H54 (cell line): Measurements from ENCODE around the gene SARS2.
"Not testable (repeated sequence)": the region's sequence is repeated elsewhere in the genome, so short reads cannot be mapped to it uniquely, and the experiment has no call there.

ENCODE experiments used
- DNase-seq: peaks from one replicate; pipeline ENCODE4 v3.0.0; 2011; ENCODE audit warnings: low spot score, mixed read lengths; ENCODE audit not compliant: insufficient read length
- FAIRE-seq: peaks from 3 replicates; lab custom pipeline; 2011; peaks lifted over from hg19 to GRCh38; lab: Jason Lieb, UNC
- POLR2A ChIP-seq: IDR thresholded peaks from 2 replicates; pipeline ENCODE4 v1.6.1; 2011; ENCODE audit warnings: low read depth, mild to moderate bottlenecking, low read length

SARS2 gene

GRCh38 chr19:38880076-38880881 is 50.3 kb downstream of the SARS2 start:
- DNase-seq (no peak), FAIRE-seq (no peak)
- TF ChIP-seq POLR2A: no peak

- FAIRE-seq (no peak), DNase-seq (no peak)
- TF ChIP-seq POLR2A: no peak
Measured at GRCh38 chr19:38879400-38879751, 51.2 kb downstream of the SARS2 start.

DNA sequence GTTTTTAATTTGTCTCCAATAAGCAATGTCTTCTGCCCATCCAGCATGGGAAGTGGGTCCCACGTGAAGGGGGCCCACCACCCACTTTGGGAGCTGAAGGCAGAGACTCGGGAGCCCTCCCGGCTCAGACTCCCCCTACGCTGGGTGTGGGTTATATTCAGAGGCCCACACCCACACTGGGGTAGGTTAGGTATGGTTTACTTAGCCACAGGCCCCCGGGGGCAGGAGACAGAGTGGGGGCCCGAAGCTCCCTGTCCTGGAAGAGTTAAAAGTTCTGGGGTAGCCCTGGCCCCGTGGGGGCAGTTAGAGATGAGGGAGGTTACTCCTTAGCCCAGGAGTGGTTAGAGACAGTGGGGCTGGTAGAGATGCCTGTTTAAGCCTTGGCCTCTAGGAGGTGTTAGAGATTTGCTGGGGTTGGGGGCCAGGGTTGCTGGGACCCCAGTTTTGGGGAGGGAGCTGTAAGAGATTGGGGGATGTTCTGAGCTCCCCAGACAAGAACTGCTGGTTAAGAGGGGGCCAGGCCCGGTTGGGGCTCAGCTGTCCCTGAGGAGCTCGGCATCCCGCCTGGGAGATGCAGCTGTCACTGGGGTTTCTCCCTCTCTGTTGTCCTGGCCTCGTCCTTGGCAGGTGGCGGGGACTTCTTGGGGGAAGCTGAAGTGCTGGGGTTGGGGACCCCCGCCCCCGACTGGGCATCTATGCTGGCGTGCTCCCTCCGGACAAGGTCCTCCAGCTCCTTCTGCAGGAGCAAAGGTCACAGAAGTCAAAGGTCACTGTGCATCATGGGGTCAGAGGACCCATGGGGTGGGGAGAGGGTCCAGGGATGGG is 51.8 kb downstream of the SARS2 start:
- DNase-seq: no peak
- no peak for TF ChIP-seq POLR2A
- no peak for FAIRE-seq

GRCh38 chr19:38877781-38878574 is 52.6 kb downstream of the SARS2 start, which contains the start of gene RINL:
RINL (minus strand) TSS chr19:38878275; CDS start chr19:38876742, 1,533 bp downstream.
- DNase-seq (no peak), FAIRE-seq (no peak)
- no peak for TF ChIP-seq POLR2A

GRCh38 chr19:38875656-38876395 is 54.7 kb downstream of the SARS2 start:
- no peak for FAIRE-seq
- no peak for DNase-seq

GRCh38 chr19:38873400-38873799 is 57.2 kb downstream of the SARS2 start:
- FAIRE-seq, DNase-seq: not testable (repeated sequence)

More at GRCh38 chr19:38875656-38876395, 54.7 kb downstream of the SARS2 start:
- no peak for TF ChIP-seq POLR2A

- DNase-seq: no peak
- FAIRE-seq: no peak
- no peak for TF ChIP-seq POLR2A
Measured at GRCh38 chr19:38870612-38871011, 60.0 kb downstream of the SARS2 start.

DNA sequence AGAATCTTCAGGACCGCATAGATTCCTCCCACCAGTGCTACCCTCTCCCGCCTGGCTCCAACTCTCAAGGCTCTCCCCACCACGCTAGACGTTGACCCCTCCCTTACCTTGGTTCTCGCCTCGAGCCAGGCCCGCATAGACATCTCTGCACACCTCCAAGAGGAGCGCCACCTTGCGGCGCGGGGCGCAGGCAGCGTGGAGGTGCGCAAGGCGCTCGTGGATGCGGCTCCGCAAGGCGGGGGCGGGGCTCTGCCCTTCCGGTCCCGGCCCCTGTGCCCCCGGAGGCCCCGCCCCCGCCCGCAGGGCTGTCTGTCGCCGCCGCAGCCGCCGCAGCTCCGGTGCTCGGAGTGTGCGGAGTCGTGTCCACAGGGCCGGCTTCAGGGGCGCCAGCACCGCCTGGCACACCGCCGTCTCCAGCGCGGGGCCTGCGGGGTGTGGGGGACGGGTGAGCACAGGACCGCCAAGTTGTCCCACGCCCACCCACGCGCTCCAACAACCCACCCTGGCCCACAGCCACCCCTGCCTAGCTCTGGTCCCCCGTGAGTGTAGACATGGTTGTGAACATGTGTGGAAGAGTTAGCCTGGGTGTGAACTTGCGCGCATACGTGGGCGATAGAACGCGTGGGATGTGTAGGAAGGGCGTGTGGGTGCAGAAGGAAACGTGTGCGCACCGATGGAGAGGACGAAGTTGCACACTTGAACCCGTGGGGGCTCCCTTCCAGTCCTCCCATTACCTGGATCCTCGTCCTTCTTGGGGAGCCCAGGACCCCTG is 60.5 kb downstream of the SARS2 start:
- no peak for TF ChIP-seq POLR2A
- DNase-seq (no peak), FAIRE-seq (no peak)

DNA sequence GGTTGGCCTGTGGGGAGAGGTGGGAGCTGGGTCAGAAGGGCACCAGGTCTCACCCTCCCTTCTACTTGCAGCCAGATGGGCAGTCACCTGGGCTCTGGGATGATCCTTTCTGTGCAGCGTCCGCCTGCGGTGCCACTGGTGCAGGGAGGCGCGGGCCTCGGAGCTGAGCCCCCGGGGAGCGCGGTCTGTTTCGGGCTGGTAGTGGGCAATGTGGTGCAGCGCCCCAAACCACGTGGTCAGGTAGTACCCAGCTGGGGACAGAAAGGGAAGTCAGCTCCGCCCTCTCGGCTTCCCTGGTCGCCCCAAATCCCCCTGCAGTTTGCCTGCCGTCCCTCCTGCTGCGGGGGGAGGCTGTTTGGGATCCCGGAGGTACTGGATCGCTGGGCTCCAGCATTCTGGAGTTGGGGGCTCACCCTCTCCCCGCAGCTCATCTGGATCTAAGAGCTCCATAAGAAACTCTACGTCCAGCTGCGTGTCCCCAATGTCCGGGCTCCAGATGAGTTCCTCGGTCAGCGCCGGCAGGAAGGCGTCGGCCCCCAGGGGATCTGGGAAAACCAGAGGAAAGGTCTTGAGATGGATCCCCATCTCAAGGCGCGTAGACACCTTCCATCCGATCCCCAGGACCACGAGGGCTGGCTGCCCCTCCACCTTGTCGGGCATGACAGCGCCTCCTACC is 61.3 kb downstream of the SARS2 start:
- TF ChIP-seq POLR2A: no peak
- no peak for DNase-seq
- FAIRE-seq: no peak

DNA sequence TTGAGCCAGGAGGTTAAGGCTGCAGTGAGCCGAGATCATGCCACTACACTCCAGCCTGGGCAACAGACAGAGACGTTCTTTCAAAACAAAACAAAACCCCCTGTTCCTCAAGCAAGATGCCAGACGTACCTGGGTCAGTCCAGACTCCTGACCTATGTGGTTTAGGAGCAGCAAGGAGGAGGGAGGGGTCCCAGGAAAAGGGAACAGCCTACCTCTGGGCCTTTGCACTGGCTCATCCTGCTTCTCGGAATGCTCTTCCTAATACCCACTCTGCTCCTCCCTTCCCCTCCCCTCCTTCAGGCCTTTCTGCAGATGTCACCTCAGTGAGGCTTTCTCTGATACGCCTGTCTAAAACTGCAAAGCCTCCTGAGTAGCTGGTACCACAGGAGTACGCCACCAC is 62.0 kb downstream of the SARS2 start:
- DNase-seq (no peak), FAIRE-seq (no peak)
- TF ChIP-seq POLR2A: no peak

DNA sequence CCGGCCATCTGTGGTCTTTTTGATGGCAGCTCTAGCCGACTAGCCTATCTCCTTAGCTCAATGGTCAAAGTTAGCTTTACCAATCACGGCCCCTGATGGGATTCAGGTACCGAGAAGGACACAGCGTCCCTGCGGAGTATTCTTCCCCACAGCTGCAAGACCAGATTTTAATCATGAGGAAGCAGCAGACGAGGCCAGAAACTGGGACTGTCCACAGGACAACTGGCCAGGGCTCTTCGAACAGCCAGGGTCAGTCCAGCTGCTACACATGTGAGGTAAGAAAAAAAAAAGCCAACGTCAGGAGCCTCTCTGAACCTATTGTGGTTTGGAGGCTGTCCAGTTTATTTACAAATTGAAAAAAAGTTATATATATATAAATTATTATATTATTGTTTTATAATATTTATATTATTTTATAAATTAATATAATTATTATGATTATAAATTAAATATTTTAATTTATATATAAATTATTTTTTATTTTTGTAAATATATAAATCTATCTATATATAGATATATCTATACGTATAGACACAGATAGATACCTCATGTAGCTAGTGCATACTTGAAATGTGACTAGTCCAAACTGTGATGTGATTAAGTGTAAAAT is 63.3 kb downstream of the SARS2 start:
- DNase-seq (no peak), FAIRE-seq (no peak)
- no peak for TF ChIP-seq POLR2A
